Activated CD4-positive, alpha-beta T cell treated with anti-CD3 and anti-CD28 coated beads for 48 hours (primary cell): ENCODE results near the gene PTK6.
"Not testable (repeated sequence)": the region's sequence is repeated elsewhere in the genome, so short reads cannot be mapped to it uniquely, and the experiment has no call there.

Experiments
- DNase-seq: peaks from one replicate; pipeline ENCODE4 v3.0.0-alpha.2; 2020

Gene PTK6

GRCh38 chr20:63491635-63492230 lies 45.4 kb downstream of the PTK6 start:
- no peak for DNase-seq

GRCh38 chr20:63491078-63491477 lies 46.1 kb downstream of the PTK6 start:
- DNase-seq: no peak

GRCh38 chr20:63490416-63490815 lies 46.8 kb downstream of the PTK6 start:
- no peak for DNase-seq

- no peak for DNase-seq
Observed at GRCh38 chr20:63488315-63489251, 48.6 kb downstream of the PTK6 start.

GRCh38 chr20:63487781-63488241 lies 49.4 kb downstream of the PTK6 start:
- DNase-seq: no peak

GRCh38 chr20:63487116-63487764 lies 49.9 kb downstream of the PTK6 start:
- DNase-seq: no peak

- DNase-seq: no peak
Observed at GRCh38 chr20:63486300-63486855, 50.8 kb downstream of the PTK6 start.

GRCh38 chr20:63484651-63485403 lies 52.3 kb downstream of the PTK6 start:
- DNase-seq: no peak

GRCh38 chr20:63484236-63484635 lies 52.9 kb downstream of the PTK6 start:
- no peak for DNase-seq

- DNase-seq: no peak
Observed at GRCh38 chr20:63483834-63484233, 53.3 kb downstream of the PTK6 start.

- DNase-seq: no peak
Observed at GRCh38 chr20:63482021-63482587, 55.1 kb downstream of the PTK6 start.

GRCh38 chr20:63481503-63481902 lies 55.7 kb downstream of the PTK6 start:
- no peak for DNase-seq

- not testable (repeated sequence) for DNase-seq
Observed at GRCh38 chr20:63479695-63480419, 57.3 kb downstream of the PTK6 start.

- DNase-seq: no peak
Observed at GRCh38 chr20:63478346-63479302, 58.6 kb downstream of the PTK6 start.
